ENCODE results near the gene RNF150. TPM values are rescaled to one million over a fixed set of nuclear protein-coding genes. Genes with fewer than 3 reads are reported as not detected.
"Not testable (repeated sequence)": the region's sequence is repeated elsewhere in the genome, so short reads cannot be mapped to it uniquely, and the experiment has no call there.

Gene RNF150
- total RNA-seq, 1 donor from 2014 or later, result 31.2 TPM

DNA sequence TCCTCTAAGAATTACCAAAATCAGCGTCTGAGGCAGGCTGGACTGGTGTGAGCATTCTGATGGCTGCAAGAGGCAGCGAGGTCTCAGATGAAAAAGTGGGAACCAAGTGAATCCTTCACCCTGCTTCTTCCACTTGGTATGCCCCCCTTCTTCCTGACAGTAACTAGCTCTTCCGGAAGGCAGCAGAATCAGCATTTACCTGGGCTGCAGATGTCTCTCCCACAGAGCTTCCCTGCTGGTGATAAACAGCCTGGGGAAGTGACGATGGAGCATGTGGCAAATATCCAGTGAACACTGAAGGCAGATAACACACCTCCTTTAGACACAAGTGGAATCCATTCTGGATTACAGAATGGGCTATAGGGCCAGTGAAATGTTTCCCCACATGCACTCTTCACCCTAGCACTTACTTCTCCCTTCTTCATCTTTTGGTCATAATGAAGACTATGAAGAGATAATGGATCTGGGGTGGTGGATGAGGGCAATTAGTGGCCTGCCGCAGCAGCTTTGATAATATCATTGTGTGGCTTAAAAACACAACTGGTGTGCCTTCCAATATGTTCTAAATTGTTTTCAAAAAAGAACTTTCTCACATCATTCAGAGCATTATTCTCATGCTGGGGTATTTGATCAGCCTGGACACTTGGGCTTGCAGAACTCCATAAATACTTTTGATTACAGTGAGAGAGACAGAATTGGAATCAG, 316.3 kb downstream of the RNF150 start:
- DNase-seq (ENCODE audit: low spot score in 2 of 2), result no peak
- TF ChIP-seq, protein P1, sequence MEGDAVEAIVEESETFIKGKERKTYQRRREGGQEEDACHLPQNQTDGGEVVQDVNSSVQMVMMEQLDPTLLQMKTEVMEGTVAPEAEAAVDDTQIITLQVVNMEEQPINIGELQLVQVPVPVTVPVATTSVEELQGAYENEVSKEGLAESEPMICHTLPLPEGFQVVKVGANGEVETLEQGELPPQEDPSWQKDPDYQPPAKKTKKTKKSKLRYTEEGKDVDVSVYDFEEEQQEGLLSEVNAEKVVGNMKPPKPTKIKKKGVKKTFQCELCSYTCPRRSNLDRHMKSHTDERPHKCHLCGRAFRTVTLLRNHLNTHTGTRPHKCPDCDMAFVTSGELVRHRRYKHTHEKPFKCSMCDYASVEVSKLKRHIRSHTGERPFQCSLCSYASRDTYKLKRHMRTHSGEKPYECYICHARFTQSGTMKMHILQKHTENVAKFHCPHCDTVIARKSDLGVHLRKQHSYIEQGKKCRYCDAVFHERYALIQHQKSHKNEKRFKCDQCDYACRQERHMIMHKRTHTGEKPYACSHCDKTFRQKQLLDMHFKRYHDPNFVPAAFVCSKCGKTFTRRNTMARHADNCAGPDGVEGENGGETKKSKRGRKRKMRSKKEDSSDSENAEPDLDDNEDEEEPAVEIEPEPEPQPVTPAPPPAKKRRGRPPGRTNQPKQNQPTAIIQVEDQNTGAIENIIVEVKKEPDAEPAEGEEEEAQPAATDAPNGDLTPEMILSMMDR (IDR thresholded peaks at IDR 0.05), result no peak
- no peak overlapping the region for H3K4me3 ChIP-seq

DNA sequence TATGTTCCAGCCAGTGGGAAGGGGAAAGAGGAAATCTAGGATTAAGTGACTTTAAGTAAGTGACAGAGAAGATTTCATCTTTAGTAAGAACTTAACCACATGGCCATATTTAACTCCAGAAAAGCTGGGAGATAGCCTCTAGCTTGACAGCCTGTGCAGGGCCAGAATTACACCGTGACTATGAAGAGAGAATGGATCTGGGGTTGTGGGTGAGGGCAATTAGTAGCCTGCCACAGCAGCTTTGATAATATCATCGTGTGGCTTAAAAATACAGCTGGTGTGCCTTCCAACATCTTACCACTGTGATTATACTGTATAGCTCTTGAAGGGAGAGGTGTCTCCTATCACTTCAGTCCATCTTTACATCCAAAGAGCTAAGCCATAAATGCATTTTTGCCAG, 319.5 kb downstream of the RNF150 start:
- Histone ChIP-seq H3K4me1 (no peaks in the 10 kb centered on the region), H3K27ac (no peak overlapping the region), H3K9me3 (no peaks in the 10 kb centered on the region), H3K4me3 (no peak overlapping the region), H3K36me3 (no peaks in the 10 kb centered on the region), H3K27me3 (no peaks in the 10 kb centered on the region)
- TF ChIP-seq, protein P1 (IDR thresholded peaks at IDR 0.05), result no peak
- intact Hi-C loops (cut with DNase I), result no loop called here
- DNase-seq (ENCODE audit: low spot score in 2 of 2), result no peak

More for the DNA sequence above, 316.3 kb downstream of the RNF150 start:
- H3K4me1 ChIP-seq, result no peaks in the 10 kb centered on the region
- no peak overlapping the region for H3K27ac ChIP-seq
- no peaks in the 10 kb centered on the region for H3K9me3 ChIP-seq
- H3K36me3 ChIP-seq, result no peaks in the 10 kb centered on the region
- intact Hi-C loops (cut with DNase I), result no loop called here
- no peaks in the 10 kb centered on the region for H3K27me3 ChIP-seq

DNA sequence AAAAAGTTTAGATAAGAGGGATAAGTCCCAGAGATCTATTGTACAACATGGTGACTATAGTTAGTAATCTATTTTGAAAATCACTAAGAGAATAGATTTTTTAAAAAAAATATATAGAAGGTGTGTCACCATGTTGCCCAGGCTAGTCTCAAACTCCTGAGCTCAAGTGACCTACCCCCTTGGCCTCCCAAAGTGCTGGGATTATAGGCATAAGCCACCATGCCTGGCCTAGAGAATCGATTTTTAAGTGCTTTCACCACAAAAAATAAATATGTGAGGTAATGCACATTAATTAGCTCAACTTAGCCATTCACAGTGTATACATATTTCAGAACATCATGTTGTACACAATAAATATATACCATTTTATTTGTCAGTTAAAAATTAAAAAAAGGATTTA, 320.4 kb downstream of the RNF150 start:
- Histone ChIP-seq H3K9me3 (no peaks in the 10 kb centered on the region), H3K4me1 (no peaks in the 10 kb centered on the region), H3K27ac (no peak overlapping the region), H3K27me3 (no peaks in the 10 kb centered on the region), H3K4me3 (no peak overlapping the region), H3K36me3 (no peaks in the 10 kb centered on the region)
- intact Hi-C loops (cut with DNase I), result no loop called here
- TF ChIP-seq, protein P1 (IDR thresholded peaks at IDR 0.05), result no peak
- no peak for DNase-seq (ENCODE audit: low spot score in 2 of 2)

DNA sequence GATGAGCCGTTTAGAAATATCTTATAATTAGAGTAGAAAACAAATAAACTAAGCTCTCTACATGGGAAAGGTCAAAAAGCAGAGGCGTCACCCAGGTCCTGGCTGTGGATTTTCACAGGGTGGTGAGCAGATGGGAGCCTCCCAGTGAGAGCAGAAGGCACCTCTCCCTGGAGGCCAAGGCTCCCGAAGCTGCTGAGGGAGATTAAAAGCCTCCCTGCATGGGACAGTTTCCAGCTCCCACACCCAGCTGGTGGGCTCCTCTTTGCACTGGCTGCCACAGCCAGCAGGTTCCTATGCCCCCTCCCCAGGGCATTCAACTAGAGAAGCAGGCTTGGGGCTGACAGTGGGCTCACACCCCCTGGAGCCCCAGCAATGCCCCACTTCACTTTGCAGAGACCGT, 321.8 kb downstream of the RNF150 start:
- intact Hi-C loops (cut with DNase I), result no loop called here
- Histone ChIP-seq H3K4me1 (no peaks in the 10 kb centered on the region), H3K27ac (no peak overlapping the region), H3K27me3 (no peaks in the 10 kb centered on the region), H3K36me3 (no peaks in the 10 kb centered on the region), H3K9me3 (no peaks in the 10 kb centered on the region), H3K4me3 (no peak overlapping the region)
- DNase-seq (ENCODE audit: low spot score in 2 of 2), result no peak
- TF ChIP-seq, protein P1 (IDR thresholded peaks at IDR 0.05), result no peak

DNA sequence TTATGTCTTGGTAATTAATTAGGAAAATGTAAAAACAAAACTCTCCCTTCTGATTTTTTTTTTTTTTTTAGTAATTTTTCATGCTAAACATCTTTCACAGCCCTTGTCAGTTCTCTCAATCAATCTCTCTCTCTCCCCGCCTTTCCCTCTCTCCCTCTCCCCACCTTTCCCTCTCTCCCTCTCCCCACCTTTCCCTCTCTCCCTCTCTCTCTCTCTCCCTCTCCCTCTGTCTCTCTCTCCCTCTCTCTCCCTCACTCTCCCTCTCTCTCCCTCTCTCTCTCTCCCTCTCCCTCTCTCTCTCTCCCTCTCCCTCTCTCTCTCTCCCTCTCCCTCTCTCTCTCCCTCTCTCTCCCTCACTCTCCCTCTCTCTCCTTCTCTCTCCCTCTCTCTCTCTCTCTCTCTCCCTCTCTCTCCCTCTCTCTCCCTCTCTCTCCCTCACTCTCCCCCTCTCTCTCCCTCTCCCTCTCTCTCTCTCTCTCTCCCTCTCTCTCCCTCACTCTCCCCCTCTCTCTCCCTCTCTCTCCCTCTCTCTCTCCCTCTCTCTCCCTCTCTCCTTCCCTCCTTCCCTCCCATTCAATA, 322.6 kb downstream of the RNF150 start:
- H3K36me3 ChIP-seq; H3K4me1 ChIP-seq; intact Hi-C loops (cut with DNase I); H3K9me3 ChIP-seq; H3K27me3 ChIP-seq; H3K27ac ChIP-seq; DNase-seq (ENCODE audit: low spot score in 2 of 2); H3K4me3 ChIP-seq: not testable (repeated sequence)

Other genes starting within 250 kb of the RNF150 start
- 7.9 TPM for gene ZNF330, start 87.4 kb upstream of the RNF150 start, total RNA-seq

All from ascending aorta (tissue), 2 donors.